Muscle layer of duodenum (tissue), 2 donors: Measurements from ENCODE around the gene MGLL.

ENCODE experiments used
- H3K27ac ChIP-seq: one replicate; pipeline ENCODE4 v1.7.0; 2013; ENCODE audit warnings: mild to moderate bottlenecking, low read length
- H3K27me3 ChIP-seq: one replicate; pipeline ENCODE4 v1.7.0; 2013; ENCODE audit warnings: low read depth, mild to moderate bottlenecking, control low read depth, low read length
- H3K36me3 ChIP-seq, 2 donors: one replicate each; pipeline ENCODE4 v1.7.0; 2013; ENCODE audit warnings: low read length in 2 of 2, control low read depth in 1 of 2, mild to moderate bottlenecking in 1 of 2; ENCODE audit not compliant: insufficient read depth in 2 of 2, control insufficient read depth in 1 of 2
- H3K4me1 ChIP-seq, 2 donors: one replicate each; pipeline ENCODE4 v1.7.0; 2013; ENCODE audit warnings: low read length in 2 of 2, mild to moderate bottlenecking in 2 of 2, control low read depth in 1 of 2, moderate library complexity in 1 of 2; ENCODE audit not compliant: insufficient read depth in 2 of 2, control insufficient read depth in 1 of 2
- H3K4me3 ChIP-seq, 2 donors: one replicate each; pipeline ENCODE4 v1.7.0; 2013; ENCODE audit warnings: low read length in 2 of 2, low read depth in 1 of 2, mild to moderate bottlenecking in 1 of 2
- H3K9me3 ChIP-seq, 2 donors: one replicate each; pipeline ENCODE4 v1.7.0; 2013; ENCODE audit warnings: low read length in 2 of 2, control low read depth in 1 of 2, mild to moderate bottlenecking in 1 of 2; ENCODE audit not compliant: control insufficient read depth in 1 of 2
- donor health status: healthy.

The MGLL gene

GRCh38 chr3:127749787-127750225, 72.5 kb downstream of the MGLL start:
- peaks cover 11 to 25% of the 10 kb centered on the region in 2 donors for H3K4me1 ChIP-seq
- H3K36me3 ChIP-seq, result no peaks in the 10 kb centered on the region
- no peaks in the 10 kb centered on the region for H3K27me3 ChIP-seq
- no peaks in the 10 kb centered on the region for H3K9me3 ChIP-seq
- no peak overlapping the region for H3K27ac ChIP-seq
- H3K4me3 ChIP-seq, result no peak overlapping the region

- Histone ChIP-seq H3K36me3 (no peaks in the 10 kb centered on the region), H3K4me3 (no peak overlapping the region), H3K9me3 (no peaks in the 10 kb centered on the region), H3K27ac (no peak overlapping the region), H3K27me3 (no peaks in the 10 kb centered on the region), H3K4me1 (peaks cover 11 to 30% of the 10 kb centered on the region in 2 donors)
Observed at GRCh38 chr3:127749361-127749760, 73.0 kb downstream of the MGLL start.

GRCh38 chr3:127748754-127749327, 73.5 kb downstream of the MGLL start:
- H3K4me1 ChIP-seq, result peaks cover 11 to 33% of the 10 kb centered on the region in 2 donors
- no peaks in the 10 kb centered on the region for H3K36me3 ChIP-seq
- H3K27me3 ChIP-seq, result no peaks in the 10 kb centered on the region
- no peak overlapping the region for H3K4me3 ChIP-seq
- peak overlapping the region; percentile 64 for H3K27ac ChIP-seq
- no peaks in the 10 kb centered on the region for H3K9me3 ChIP-seq

GRCh38 chr3:127747751-127748521, 74.4 kb downstream of the MGLL start:
- H3K27ac ChIP-seq, result peak overlapping the region; percentile 64
- peaks cover 11 to 33% of the 10 kb centered on the region in 2 donors for H3K4me1 ChIP-seq
- H3K36me3 ChIP-seq, result no peaks in the 10 kb centered on the region
- H3K4me3 ChIP-seq, result no peak overlapping the region
- H3K9me3 ChIP-seq, result no peaks in the 10 kb centered on the region
- H3K27me3 ChIP-seq, result no peaks in the 10 kb centered on the region

- peaks cover 11 to 33% of the 10 kb centered on the region in 2 donors for H3K4me1 ChIP-seq
- H3K27me3 ChIP-seq, result no peaks in the 10 kb centered on the region
- no peaks in the 10 kb centered on the region for H3K9me3 ChIP-seq
- no peak overlapping the region for H3K27ac ChIP-seq
- no peak overlapping the region for H3K4me3 ChIP-seq
- H3K36me3 ChIP-seq, result no peaks in the 10 kb centered on the region
Observed at GRCh38 chr3:127747066-127747465, 75.2 kb downstream of the MGLL start.

- no peaks in the 10 kb centered on the region for H3K27me3 ChIP-seq
- H3K9me3 ChIP-seq, result no peaks in the 10 kb centered on the region
- H3K36me3 ChIP-seq, result no peaks in the 10 kb centered on the region
- peaks cover 11 to 33% of the 10 kb centered on the region in 2 donors for H3K4me1 ChIP-seq
- no peak overlapping the region for H3K27ac ChIP-seq
- no peak overlapping the region for H3K4me3 ChIP-seq
Observed at GRCh38 chr3:127746400-127747057, 75.8 kb downstream of the MGLL start.

GRCh38 chr3:127745656-127746399, 76.5 kb downstream of the MGLL start:
- H3K9me3 ChIP-seq, result no peaks in the 10 kb centered on the region
- H3K4me1 ChIP-seq, result peaks cover 11 to 33% of the 10 kb centered on the region in 2 donors
- H3K27ac ChIP-seq, result no peak overlapping the region
- H3K27me3 ChIP-seq, result no peaks in the 10 kb centered on the region
- no peak overlapping the region for H3K4me3 ChIP-seq
- no peaks in the 10 kb centered on the region for H3K36me3 ChIP-seq

- H3K4me1 ChIP-seq, result peaks cover 11 to 33% of the 10 kb centered on the region in 2 donors
Observed at GRCh38 chr3:127744875-127745274, 77.4 kb downstream of the MGLL start.

GRCh38 chr3:127744253-127744815, 78.0 kb downstream of the MGLL start:
- no peak overlapping the region for H3K27ac ChIP-seq
- no peaks in the 10 kb centered on the region for H3K27me3 ChIP-seq
- no peaks in the 10 kb centered on the region for H3K36me3 ChIP-seq
- peaks cover 11 to 31% of the 10 kb centered on the region in 2 donors for H3K4me1 ChIP-seq
- no peaks in the 10 kb centered on the region for H3K9me3 ChIP-seq
- H3K4me3 ChIP-seq, result no peak overlapping the region

More at GRCh38 chr3:127744875-127745274, 77.4 kb downstream of the MGLL start:
- Histone ChIP-seq H3K9me3 (no peaks in the 10 kb centered on the region), H3K27me3 (no peaks in the 10 kb centered on the region), H3K4me3 (no peak overlapping the region), H3K27ac (no peak overlapping the region), H3K36me3 (no peaks in the 10 kb centered on the region)

GRCh38 chr3:127743351-127744252, 78.7 kb downstream of the MGLL start:
- no peak overlapping the region for H3K4me3 ChIP-seq
- H3K27me3 ChIP-seq, result no peaks in the 10 kb centered on the region
- no peaks in the 10 kb centered on the region for H3K9me3 ChIP-seq
- no peaks in the 10 kb centered on the region for H3K36me3 ChIP-seq
- peak overlapping the region; percentile 22 for H3K27ac ChIP-seq
- H3K4me1 ChIP-seq, result peaks cover 15 to 26% of the 10 kb centered on the region in 2 donors
